ENCODE results near the gene CLCN5.

GRCh38 chrX:49956313-49956712 lies 33.9 kb downstream of the CLCN5 start:
- TF ChIP-seq POLR2AphosphoS5 (IDR thresholded peaks at IDR 0.05; ENCODE audit: low read depth, low read length) (no peak), TAF1 (IDR thresholded peaks at IDR 0.05; ENCODE audit: borderline replicate concordance, low read depth, low read length) (no peak)
